ENCODE data around the gene BBIP1.
A peak's percentile ranks its signal among the peaks of the same experiment; 100 is the strongest.
"Not testable (repeated sequence)": the region's sequence is repeated elsewhere in the genome, so short reads cannot be mapped to it uniquely, and the experiment has no call there.

BBIP1 gene

DNA sequence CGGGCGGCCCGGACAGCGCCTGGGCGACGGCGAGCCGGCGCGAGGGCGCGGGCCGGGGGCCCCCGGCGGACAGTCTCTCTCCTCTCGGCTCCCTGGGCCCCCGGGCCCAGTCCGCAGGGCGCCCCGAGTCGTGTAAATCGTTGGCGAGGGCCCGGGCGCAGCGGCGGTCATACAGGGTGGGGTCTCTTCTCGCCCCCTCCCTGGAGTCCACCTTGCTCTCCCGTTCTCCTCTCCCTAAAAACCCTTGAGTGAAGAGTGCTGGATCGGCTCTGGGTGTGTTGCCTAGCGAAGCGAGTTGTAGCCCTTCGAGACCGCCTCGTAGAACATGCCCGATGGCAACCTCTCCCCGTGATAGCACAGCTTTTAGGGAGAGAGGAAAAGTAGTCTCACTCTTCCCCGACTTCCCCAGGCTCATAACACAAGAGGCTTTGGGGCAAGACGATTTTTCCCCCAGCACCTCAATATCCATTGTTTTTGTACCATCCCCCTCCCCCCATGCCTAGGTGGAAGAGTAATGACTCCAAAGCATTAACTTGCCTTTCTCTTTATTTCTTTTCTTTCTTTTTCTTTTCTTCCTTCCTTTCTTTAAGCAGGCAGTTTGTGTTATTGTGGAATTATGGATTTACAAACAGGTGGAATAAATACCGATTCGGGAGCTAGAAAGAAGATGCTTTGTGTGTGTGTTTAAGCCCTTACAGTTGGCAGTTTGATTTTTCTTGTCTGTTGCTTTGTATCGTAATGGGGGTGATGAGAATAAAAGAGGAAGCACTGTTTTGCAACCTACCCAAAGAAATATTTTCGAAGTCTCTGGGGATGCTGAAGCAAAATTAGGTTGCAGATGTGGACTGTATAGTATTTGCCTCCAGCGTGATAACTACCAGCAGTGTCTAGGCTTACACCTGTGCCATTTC, 1.2 kb upstream of the BBIP1 start:
- peak; percentile 39 for DNase-seq

DNA sequence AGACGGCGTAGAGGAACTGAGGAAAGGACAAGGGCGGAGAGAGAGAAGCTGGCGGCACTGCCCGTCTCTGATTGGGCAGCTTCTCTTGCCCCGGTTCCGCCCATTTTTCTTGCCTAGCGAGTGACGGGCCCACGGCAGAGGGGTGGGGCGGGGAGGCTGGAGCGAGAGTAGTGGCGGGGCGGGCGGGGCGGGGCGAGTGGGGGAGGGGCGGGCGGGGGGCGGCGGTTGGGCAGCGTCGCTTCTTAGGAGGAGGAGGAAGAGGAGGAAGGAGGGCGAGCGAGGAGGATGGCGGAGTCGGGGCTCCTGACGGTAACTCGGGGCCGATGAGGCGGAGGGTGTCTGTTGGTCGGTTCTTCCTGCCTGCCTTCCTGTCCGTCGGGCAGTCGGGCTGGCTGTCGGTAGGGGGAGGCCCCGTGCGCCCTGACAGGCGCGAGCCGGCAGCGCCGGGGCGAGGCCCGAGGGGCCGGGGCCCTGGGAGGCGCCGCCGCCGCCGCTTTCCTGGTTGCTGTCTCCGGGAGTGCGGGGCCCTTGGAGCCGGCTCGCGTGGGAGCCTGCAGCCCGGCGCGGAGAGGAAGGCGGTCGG, 460 bp upstream of the BBIP1 start, which contains the start of gene SHOC2:
SHOC2 (plus strand) TSS at position 256 of the 583 bp plus-strand sequence. CDS start 44,755 bp downstream, outside the sequence.
- DNase-seq = no peak

GRCh38 chr10:110918269-110918642, 724 bp downstream of the BBIP1 start:
- peak; percentile 97 for DNase-seq

DNA sequence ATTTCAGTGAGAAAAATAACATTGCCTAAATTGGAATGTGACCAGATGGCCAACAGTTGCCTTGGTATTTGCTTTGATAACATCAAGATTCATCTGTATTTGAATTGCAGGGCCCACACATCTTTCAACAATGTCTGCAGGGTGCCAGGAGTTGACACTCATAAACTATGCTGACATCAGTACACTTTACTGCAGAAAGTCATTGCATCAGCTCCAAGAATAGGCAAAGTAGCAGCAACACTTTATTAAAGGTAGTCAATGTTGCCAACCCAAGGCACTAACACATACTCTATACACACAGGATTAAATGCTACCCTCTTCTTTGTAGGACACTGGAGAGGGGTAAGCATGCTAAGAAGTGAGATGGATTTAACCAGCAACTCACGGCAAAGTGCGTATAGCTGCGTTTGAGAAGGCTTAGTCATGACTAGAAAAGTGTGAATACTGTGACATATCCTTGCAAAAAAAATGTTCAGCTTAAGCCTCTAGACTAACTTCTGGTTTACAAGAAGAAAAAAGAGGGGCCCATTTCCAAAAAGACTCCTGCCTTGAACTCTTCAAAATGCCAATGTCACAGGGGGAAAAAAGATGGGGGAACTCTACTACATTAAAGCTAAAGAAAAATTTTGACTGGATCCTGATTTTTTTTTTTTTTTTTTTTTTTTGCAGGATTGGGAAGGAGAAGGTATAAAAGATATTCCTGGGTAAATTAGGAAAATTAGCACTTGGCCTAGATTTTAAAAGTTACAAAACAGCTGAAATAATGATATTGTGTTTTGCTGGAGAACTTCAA, 2.2 kb downstream of the BBIP1 start:
- DNase-seq = peak; percentile 94

- DNase-seq = not testable (repeated sequence)
These were observed 3.4 kb downstream of the BBIP1 start for GRCh38 chr10:110915600-110915999.

DNA sequence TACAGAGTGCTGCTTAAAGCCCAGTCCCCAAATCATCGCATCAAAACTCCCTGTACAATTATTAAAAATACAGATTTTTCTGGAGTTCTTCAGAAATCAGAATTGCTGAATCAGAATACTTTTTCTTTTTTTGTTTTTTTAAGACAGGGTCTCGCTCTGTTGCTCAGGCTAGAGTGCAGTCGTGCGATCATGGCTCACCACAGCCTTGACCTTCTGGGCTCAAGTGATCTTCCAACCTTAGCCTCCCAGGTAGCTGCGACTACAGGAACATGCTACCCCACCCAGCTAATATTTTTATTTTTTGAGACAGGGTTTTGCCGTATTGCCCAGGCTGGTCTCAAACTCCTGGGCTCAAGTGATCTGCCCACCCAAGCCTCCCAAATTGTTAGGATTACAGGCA, 3.9 kb downstream of the BBIP1 start:
- DNase-seq = no peak

GRCh38 chr10:110914431-110914830, 4.5 kb downstream of the BBIP1 start:
- DNase-seq = peak; percentile 8

DNA sequence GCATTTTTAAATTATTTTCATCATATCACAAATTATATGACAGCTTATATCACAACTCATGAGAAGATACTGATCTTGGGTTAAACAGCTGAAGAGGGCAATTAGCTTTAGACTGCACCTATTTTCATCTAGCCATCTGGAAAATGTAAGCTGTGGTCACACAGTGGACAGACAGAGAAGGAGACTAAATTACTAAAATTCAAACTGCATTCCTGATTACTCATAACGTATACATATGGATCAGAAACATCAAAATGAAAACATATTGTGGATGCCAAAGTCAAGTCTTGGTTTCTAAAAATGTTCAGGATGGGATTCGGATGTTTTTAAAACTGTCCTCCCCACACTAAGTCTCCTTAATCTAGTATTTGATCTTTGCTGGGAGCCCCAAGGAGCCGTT, 6.6 kb downstream of the BBIP1 start:
- DNase-seq = peak; percentile 92

DNA sequence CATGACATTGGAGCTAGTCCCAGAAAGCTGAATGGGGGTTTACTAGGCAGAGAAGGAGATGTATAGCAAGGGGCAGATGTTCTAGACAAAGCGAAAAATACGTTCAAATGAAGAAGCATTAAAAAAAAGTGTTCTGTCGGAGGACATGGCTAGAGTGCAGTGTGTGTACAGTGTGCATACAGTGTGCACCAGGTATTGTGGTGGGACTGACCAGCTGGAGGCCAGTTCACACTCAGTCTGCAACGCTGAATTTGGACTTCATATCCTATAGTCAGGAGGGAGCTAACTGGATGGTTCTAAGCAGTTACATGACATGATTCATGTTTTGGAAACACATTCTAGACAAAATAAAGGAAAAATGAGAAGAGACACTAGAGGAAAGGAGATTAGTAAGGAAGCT, 8.8 kb downstream of the BBIP1 start:
- DNase-seq = peak; percentile 26

DNA sequence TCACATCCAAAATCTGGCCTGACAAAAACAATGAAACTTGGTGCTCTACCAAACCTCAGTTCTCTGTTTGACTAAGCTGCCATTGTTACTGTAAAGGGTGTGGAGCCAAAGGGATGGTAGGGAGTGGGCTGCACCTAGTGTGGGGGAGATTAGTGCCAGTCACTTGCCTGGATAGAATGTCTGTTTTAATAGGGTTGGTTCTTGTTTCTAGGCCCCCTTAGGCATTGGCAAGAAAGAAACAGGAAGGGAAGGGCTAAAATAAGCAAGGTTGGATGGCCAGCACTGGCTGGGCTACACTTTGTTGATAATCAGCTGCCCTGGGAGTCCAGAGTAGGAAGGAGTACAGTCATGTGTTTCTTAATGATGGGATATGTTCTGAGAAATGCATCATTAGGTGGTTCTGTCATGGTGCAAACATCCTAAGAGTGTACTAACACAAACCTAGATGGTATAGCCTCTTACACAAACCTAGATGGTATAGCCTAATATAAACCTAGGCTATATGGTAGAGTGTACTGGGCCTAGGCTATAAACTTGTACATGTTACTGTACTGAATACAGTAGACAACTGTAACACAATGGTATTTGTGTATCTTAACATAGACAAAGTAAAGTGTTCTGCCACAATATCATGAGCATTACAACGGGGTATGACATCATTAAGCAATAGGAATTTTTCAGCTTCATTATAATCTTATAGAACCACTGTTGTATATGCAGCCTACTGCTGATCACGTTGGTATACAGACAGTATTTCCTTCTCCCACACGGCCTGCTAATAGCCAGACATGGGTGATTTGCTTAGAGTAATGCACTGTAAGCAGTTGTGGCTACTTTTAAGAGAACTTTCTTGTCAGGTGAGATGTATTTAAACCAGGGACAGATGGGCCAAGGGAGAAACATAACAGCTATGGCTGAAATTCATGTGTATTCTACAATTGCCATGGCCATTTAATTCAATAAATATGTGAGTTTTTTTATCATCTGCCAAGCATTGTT, 15.4 kb downstream of the BBIP1 start:
- DNase-seq = peak; percentile 12

DNA sequence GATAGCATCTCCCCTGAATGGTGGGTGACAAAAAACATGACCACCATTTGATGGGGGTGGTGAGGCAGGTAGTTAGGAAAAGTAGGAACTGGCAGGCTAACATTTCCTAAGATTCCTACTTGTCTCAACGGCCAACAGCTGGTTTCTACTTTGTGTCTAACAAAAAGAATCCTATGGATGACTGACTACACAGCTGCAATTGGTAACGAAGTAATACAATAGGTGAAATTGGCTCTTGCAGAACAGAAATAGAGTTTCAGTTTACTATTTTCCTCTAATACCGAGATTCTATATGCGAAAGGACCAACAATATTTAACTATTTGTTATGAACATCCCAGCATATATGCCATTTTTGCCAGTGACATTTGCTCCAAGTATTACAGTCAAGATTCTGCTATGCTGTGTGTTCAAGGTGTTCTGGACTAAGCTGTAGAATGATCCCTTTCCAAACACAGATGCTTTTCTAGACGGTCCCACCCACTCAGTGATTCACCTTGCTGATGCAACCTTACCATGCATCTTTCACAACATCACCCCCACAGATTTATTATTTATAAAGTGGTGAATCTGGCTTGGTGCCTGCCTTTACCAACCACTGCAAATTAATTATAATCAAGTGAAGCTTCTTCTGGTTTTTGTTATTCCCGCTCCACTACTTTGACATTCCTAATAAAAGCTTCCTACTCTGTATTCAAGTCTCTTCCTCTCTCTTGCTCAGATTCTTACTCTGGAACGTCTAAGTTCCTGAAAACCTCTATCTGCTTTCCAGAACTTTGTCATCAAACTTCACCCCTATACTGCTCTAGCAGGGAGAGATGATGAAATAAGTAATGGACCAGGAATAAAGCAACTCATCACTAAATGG, 16.8 kb downstream of the BBIP1 start:
- peak; percentile 54 for DNase-seq

GRCh38 chr10:110900983-110901382, 18.0 kb downstream of the BBIP1 start:
- DNase-seq = no peak

DNA sequence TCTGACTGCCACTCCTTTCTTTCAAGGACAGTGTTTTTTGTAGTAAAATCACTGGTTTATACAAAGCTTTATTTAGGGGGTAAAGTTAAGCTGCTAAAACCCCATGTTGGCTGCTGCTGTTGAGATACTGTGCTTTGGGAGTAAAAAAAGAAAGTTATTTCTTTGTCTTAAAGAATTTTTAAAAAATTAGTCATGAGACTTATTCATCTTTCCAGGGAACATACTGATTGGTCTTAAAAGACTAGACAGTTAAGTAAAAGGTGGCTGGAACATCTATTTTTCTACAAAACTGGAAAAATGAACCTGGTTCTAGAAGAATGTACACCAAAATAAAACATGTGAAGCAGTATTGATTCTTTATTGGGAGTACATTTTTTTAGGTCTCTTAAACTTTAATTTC, 20.6 kb downstream of the BBIP1 start:
- DNase-seq = peak; percentile 43

DNA sequence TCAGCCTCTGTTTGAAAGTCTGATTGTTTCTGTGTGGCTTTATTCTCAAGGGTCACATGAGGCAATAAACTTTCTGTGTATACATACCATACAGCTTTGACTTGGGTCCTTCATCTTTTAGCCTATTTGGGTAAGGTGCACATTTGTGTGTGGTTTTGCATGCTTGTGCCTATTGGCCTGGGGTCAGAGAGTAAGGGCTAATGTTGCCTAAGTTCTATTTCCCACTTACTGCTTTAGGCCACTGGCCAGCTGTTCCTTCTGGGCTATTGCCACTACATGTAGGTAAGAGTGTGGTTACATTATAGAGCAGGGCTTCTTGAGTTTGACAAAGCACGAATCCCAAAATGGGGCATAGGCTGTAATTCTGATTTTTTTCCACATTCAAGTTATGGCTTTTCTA, 21.8 kb downstream of the BBIP1 start:
- DNase-seq = no peak

DNA sequence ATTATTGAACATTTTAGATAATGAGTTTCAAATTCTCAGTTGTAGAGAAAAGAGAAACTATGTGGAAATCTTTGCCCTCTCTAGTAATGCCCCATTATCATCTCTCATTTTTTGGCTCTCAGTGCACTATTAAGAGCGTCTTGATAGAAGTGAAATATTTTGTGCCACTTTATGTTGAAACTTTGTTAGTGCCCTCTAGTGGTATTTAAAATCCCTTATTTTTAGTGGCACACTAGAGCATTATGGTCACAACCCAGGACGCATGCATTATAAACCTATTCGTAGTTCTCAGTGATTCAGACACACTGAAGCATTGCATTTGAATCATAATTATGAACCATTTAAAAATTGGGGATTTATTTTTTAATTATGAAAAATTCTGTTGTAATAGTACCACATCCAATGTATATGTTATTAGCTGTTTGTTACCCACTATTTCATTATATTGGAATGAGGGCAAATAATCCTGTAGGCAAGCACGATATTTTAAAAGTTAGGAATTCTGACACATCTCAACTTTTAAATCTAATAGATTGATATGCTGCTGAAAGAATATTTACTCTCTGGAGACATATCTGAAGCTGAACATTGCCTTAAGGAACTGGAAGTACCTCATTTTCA, 25.3 kb downstream of the BBIP1 start:
- DNase-seq = peak; percentile 54

DNA sequence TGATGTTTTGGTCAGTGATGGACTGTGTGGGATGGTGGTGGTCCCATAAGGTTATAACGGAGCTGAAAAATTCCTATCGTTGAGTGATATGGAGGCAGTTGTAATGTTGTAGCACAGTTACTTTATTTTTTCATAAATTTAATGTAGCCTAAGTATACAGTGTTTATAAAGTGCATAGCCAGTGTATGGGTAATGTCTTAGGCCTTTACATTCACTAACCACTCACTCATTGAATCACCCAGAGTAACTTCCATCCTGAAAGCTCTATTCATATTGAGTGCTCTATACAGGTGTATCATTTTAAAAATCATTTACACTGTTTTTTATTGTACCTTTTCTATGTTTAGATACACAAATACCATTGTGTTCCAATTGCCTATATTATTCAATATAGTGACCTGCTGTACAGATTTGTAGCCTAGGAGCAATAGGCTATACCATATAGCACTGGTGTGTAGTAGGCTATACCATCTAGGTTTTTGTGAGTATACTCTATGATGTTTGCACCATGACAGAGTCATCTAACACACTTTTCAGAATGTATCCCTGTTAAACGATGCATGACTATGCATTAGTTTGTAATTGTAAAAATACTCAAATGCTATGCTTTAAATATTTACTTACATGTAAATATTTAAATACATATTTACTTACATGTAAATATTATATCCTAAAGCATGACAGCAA, 26.2 kb downstream of the BBIP1 start:
- no peak for DNase-seq

GRCh38 chr10:110887560-110887959, 31.4 kb downstream of the BBIP1 start:
- no peak for DNase-seq

DNA sequence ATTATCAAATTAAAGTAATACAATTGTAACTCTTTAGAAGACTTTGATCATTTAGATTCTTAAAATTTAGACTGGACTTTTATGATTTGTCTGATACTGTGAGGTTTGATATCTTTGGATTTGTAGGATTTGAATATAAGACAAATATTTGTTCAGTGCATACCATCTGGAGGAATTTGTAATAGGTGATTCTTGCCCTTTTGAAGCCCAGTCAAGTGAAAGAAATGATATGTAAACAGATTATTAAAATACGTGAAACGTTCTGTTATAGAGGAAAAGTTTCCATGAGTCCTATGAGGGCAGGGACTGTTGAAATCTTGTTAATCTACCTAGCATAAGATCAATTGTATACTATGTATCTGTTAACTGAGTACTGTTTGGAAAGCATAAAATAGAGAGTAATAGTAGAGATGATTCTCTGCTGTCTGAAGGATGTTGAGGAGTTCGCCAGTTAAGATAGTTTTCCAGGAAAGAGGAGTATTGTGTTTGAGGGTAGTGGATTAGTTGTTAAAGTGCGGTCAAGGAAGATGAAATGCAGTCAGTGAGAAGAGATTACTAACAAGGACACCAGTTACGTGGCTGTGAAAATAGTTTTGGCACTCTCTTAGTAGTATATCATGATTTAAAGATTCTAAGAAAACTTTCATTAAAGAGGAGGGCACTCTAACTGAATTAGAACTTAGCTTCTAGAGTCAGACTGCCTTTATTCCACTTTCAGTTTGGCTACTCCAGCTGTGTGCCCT, 32.9 kb downstream of the BBIP1 start:
- DNase-seq = no peak

GRCh38 chr10:110883924-110884323, 35.1 kb downstream of the BBIP1 start:
- no peak for DNase-seq
